GM10248 (cell line): ENCODE results near the gene TMEM139.

Experiments used
- CTCF ChIA-PET: fragments of 300-600 bp; sonication (Branson Sonifier 250); formaldehyde crosslinking; extraction: SDS; loops from one replicate; lab custom pipeline; 2021; ENCODE audit warnings: antibody characterized with exemption; lab: Yijun Ruan, JAX
- POLR2A ChIA-PET: fragments of 350-650 bp; sonication (Branson Sonifier 250); formaldehyde crosslinking; extraction: SDS; loops from one replicate; lab custom pipeline; 2020; ENCODE audit warnings: antibody characterized with exemption; lab: Yijun Ruan, JAX
- DNase-seq: peaks from one replicate; pipeline ENCODE4 v3.0.0; 2012; ENCODE audit errors: extremely low spot score
- CTCF ChIP-seq: IDR thresholded peaks from 2 replicates; pipeline ENCODE4 v1.5.1; 2012; ENCODE audit warnings: mild to moderate bottlenecking, low read depth; ENCODE audit errors: extremely low read depth, missing control alignments, control extremely low read depth

The TMEM139 gene

DNA sequence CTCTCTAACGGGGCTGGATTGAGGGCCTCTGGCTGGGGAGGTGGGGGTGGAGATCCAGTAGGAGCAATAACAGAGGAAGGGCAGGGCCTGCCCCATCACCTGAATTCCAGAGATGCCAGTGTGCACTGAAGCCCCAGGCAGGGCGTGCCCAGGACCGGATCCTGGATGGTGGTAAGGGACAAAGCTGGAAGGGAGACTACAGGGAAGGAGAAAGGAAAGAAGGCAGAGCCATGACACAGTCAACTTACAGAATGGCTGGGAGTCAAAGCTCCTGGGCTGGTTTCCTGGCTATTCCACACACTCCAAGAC, 666 bp downstream of the TMEM139 start:
- POLR2A ChIA-PET, result no interaction called here
- no peak for DNase-seq
- TF ChIP-seq CTCF, result no peak
- CTCF ChIA-PET, result interaction anchor here (1.3 kb wide), 1 partner anchor 83 kb away, joined by 3 read pairs; no protein-coding TSS in a partner anchor

- ChIA-PET POLR2A (no interaction called here), CTCF (interaction anchor here (0.6 to 3.1 kb wide), 4 partner anchors 13 to 83 kb away, joined by 3 to 21 read pairs (median 3); no protein-coding TSS in a partner anchor)
- TF ChIP-seq CTCF, result no peak
- no peak for DNase-seq
Observed at GRCh38 chr7:143285806-143286521, 1.2 kb downstream of the TMEM139 start.

GRCh38 chr7:143286522-143286890, 1.7 kb downstream of the TMEM139 start:
- no peak for TF ChIP-seq CTCF
- CTCF ChIA-PET, result interaction anchor here (0.6 to 3.1 kb wide), 4 partner anchors 12 to 82 kb away, joined by 3 to 21 read pairs (median 3); no protein-coding TSS in a partner anchor
- DNase-seq, result no peak
- POLR2A ChIA-PET, result no interaction called here

DNA sequence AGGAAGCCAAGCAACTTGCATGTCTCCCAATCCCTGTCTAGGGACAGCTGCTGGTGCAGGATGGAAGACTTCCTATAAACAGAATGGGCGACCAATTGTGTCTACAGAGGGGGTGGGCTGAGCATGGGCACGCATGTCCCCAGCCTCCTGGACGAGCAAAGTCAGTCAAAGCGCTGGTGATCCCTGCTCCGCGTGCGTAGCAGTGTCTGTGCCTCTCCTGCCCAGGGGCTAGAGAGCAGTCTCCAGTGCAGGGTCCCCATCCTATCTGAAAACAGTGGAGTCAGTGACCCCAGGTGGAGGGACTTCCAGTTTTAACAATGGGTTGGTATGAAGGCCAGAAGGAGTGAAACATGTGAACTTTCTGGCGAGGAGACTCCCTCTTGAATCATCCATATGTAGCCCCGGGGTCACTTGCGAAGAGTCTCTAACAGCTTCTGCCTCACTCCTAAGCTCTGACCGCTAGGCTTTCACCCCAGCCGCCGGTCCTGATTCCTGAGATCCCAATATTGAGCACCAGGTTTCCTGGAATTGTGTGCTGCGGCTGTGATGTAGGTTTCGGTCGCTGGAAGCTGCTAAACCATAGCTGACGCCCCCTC, 2.7 kb downstream of the TMEM139 start:
- CTCF ChIA-PET, result interaction anchor here (0.6 to 3.1 kb wide), 13 partner anchors 10 to 93 kb away, joined by 3 to 21 read pairs (median 4); partner anchors contain the start of gene GSTK1
- TF ChIP-seq CTCF, result no peak
- DNase-seq, result no peak
- POLR2A ChIA-PET, result interaction anchor here (0.6 to 1.0 kb wide), 4 partner anchors 9 to 24 kb away, joined by 3 to 5 read pairs (median 3); partner anchors contain the start of gene GSTK1

DNA sequence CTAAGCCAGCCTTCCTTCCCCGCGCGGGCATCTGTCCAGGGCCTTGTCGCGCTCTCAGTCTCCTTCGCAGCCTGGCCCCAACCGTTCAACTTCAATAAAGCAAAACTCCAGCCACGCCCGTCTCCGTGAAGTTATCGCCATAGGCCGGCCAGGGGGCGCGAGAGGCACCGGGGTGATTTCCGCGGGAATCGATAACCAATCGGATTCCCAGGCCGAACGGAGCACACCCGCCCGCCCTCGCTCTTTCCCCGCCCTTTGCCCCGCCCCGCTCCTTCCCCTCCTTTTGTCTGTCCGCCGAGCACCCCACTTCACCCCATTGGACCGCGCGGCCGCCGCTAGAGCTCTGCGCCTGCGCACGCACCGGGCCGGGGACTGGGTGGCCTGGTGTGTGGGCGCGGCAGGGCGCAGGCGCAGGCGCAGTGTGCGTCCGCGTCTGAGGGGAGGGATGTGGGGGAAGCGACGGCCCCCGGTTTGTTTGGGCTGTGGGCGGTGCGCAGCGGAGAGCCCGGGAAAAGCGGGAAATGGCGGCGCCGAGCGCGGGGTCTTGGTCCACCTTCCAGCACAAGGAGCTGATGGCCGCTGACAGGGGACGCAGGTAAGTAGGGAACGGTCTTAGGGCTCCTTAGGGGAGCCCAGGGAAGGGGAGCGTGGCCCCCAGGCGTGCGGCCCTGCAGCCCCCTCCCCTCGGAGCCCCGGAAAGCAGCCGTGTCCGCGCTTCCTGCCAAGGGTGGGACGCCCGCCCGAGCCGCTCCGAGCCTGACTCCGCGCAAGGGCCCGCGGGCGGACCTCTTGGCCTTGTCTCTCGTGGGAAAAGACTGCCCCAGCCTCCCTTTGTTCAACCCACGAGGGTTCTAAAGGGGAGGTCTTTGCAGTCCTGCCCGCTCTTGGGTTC, 3.4 kb downstream of the TMEM139 start, which contains the start of gene CASP2:
Gene CASP2 (plus strand): TSS at position 417 of the 892 bp plus-strand sequence. CDS start 105 bp downstream, at position 522.
- DNase-seq, result peak; percentile 100
- CTCF ChIA-PET, result interaction anchor here (0.6 to 3.1 kb wide), 14 partner anchors 10 to 92 kb away, joined by 3 to 21 read pairs (median 4); partner anchors contain the start of gene GSTK1
- TF ChIP-seq CTCF, result peak; percentile 28
- POLR2A ChIA-PET, result interaction anchor here (0.6 to 1.0 kb wide), 5 partner anchors 9 to 100 kb away, joined by 3 to 8 read pairs (median 3); partner anchors contain the start of gene GSTK1
